Vagina (tissue), 2 donors: ENCODE measurements around the gene SPATA6L. TPM values are rescaled to one million over a fixed set of nuclear protein-coding genes. Genes with fewer than 3 reads are reported as not detected.

Experiments used
- DNase-seq, 2 donors: peaks; one replicate each; pipeline ENCODE4 v3.0.0-alpha.2; 2017; ENCODE audit errors: extremely low spot score in 2 of 2
- H3K27ac ChIP-seq: fragments of 200-600 bp; sonication (generic); one replicate; pipeline ENCODE4 v1.5.1; 2019
- H3K27me3 ChIP-seq: fragments of 200-600 bp; sonication (generic); one replicate; pipeline ENCODE4 v1.5.1; 2019
- H3K36me3 ChIP-seq, 2 donors: fragments of 200-600 bp; sonication (generic); one replicate each; pipeline ENCODE4 v1.5.1; 2017 to 2019
- H3K4me1 ChIP-seq: fragments of 200-600 bp; sonication (generic); one replicate; pipeline ENCODE4 v1.5.1; 2019
- H3K4me3 ChIP-seq, 2 donors: fragments of 200-600 bp; sonication (generic); 1 replicate in 1 of 2; 2 replicates in 1 of 2; pipeline ENCODE4 v1.5.1; 2016 to 2019
- H3K9me3 ChIP-seq: fragments of 200-600 bp; sonication (generic); one replicate; pipeline ENCODE4 v1.5.1; 2019
- CTCF ChIP-seq, 3 experiments: fragments of 450-650 bp in 2 of 3; fragments of 200-600 bp in 1 of 3; sonication (generic) in 1 of 3; IDR thresholded peaks; one replicate each; pipeline ENCODE4 v1.5.1; 2017 to 2019; ENCODE audit warnings: antibody characterized with exemption in 3 of 3, mild to moderate bottlenecking in 2 of 3, moderate library complexity in 2 of 3
- POLR2A ChIP-seq, 2 donors: fragments of 450-650 bp; IDR thresholded peaks; one replicate each; pipeline ENCODE4 v1.6.1; 2017; ENCODE audit warnings: antibody characterized with exemption in 2 of 2, mild to moderate bottlenecking in 2 of 2, moderate library complexity in 2 of 2
- POLR2AphosphoS5 ChIP-seq, 2 donors: sonication (generic); formaldehyde crosslinking; IDR thresholded peaks; one replicate each; pipeline ENCODE4 v1.9.0; 2017; ENCODE audit warnings: antibody characterized with exemption in 2 of 2, mild to moderate bottlenecking in 2 of 2, low read depth in 1 of 2; ENCODE audit not compliant: insufficient read depth in 1 of 2
- intact Hi-C: fragments of 100-400 bp; cut with DNase I; formaldehyde crosslinking; loops from one replicate; pipeline ENCODE4 v1.15.1; 2023
- total RNA-seq: library from RNA; depleted of rRNA; stranded (reverse); fragments of >200 nt; gene quantifications from one replicate; pipeline ENCODE4 v1.2.3, GENCODE V29; 2016

SPATA6L gene
- 3.9 TPM for total RNA-seq

GRCh38 chr9:4666042-4666699 is at the start of gene SPATA6L:
Gene SPATA6L, minus strand, starts transcription at chr9:4666480. Its CDS starts 230 bp downstream, at chr9:4666250.
- DNase-seq = no peak
- Histone ChIP-seq H3K27me3 (no peaks in the 10 kb centered on the region), H3K27ac (peak within 1 kb of the TSS; percentile 34), H3K4me3 (peak within 1 kb of the TSS; percentile 34 to 49), H3K9me3 (no peaks in the 10 kb centered on the region), H3K36me3 (no peaks in the 10 kb centered on the region), H3K4me1 (peaks cover 48% of the 10 kb centered on the region)
- intact Hi-C loops = no loop called here
- peak in 1 of 2 donors; percentile 67 for TF ChIP-seq POLR2AphosphoS5 (IDR thresholded peaks at IDR 0.05; ENCODE audit: insufficient read depth in 1 of 2, low read depth in 1 of 2)
- TF ChIP-seq CTCF (IDR thresholded peaks at IDR 0.05) = no peak

GRCh38 chr9:4714266-4715016 is 48.2 kb upstream of the SPATA6L start:
- Histone ChIP-seq H3K9me3 (no peaks in the 10 kb centered on the region), H3K36me3 (peaks cover 0 to 39% of the 10 kb centered on the region in 2 donors), H3K4me3 (no peak overlapping the region), H3K4me1 (no peaks in the 10 kb centered on the region), H3K27me3 (no peaks in the 10 kb centered on the region), H3K27ac (no peak overlapping the region)
- intact Hi-C loops = no loop called here
- TF ChIP-seq POLR2AphosphoS5 (IDR thresholded peaks at IDR 0.05; ENCODE audit: insufficient read depth in 1 of 2, low read depth in 1 of 2) = no peak
- no peak for TF ChIP-seq CTCF (IDR thresholded peaks at IDR 0.05)
- no peak for TF ChIP-seq POLR2A (IDR thresholded peaks at IDR 0.05)
- DNase-seq = no peak

- H3K27ac ChIP-seq = no peak overlapping the region
- DNase-seq = no peak
- H3K4me3 ChIP-seq = no peak overlapping the region
- no peak for TF ChIP-seq CTCF (IDR thresholded peaks at IDR 0.05)
- TF ChIP-seq POLR2A (IDR thresholded peaks at IDR 0.05) = no peak
- no peak for TF ChIP-seq POLR2AphosphoS5 (IDR thresholded peaks at IDR 0.05; ENCODE audit: insufficient read depth in 1 of 2, low read depth in 1 of 2)
- no peaks in the 10 kb centered on the region for H3K9me3 ChIP-seq
- no peaks in the 10 kb centered on the region for H3K4me1 ChIP-seq
- H3K36me3 ChIP-seq = peaks cover 0 to 37% of the 10 kb centered on the region in 2 donors
- intact Hi-C loops = no loop called here
- no peaks in the 10 kb centered on the region for H3K27me3 ChIP-seq
Measured at GRCh38 chr9:4713849-4714248, 47.6 kb upstream of the SPATA6L start.

- intact Hi-C loops = no loop called here
- Histone ChIP-seq H3K4me1 (no peaks in the 10 kb centered on the region), H3K4me3 (no peak overlapping the region), H3K27ac (no peak overlapping the region), H3K36me3 (peaks cover 0 to 6% of the 10 kb centered on the region in 2 donors), H3K9me3 (no peaks in the 10 kb centered on the region), H3K27me3 (no peaks in the 10 kb centered on the region)
- no peak for TF ChIP-seq POLR2AphosphoS5 (IDR thresholded peaks at IDR 0.05; ENCODE audit: insufficient read depth in 1 of 2, low read depth in 1 of 2)
- TF ChIP-seq CTCF (IDR thresholded peaks at IDR 0.05) = no peak
- no peak for TF ChIP-seq POLR2A (IDR thresholded peaks at IDR 0.05)
- no peak for DNase-seq
Measured at GRCh38 chr9:4709380-4709779, 43.1 kb upstream of the SPATA6L start.
